ENCODE results near the gene CPXM2.
A peak's percentile ranks its signal among the peaks of the same experiment; 100 is the strongest.
"Not testable (repeated sequence)": the region's sequence is repeated elsewhere in the genome, so short reads cannot be mapped to it uniquely, and the experiment has no call there.

Gene CPXM2

DNA sequence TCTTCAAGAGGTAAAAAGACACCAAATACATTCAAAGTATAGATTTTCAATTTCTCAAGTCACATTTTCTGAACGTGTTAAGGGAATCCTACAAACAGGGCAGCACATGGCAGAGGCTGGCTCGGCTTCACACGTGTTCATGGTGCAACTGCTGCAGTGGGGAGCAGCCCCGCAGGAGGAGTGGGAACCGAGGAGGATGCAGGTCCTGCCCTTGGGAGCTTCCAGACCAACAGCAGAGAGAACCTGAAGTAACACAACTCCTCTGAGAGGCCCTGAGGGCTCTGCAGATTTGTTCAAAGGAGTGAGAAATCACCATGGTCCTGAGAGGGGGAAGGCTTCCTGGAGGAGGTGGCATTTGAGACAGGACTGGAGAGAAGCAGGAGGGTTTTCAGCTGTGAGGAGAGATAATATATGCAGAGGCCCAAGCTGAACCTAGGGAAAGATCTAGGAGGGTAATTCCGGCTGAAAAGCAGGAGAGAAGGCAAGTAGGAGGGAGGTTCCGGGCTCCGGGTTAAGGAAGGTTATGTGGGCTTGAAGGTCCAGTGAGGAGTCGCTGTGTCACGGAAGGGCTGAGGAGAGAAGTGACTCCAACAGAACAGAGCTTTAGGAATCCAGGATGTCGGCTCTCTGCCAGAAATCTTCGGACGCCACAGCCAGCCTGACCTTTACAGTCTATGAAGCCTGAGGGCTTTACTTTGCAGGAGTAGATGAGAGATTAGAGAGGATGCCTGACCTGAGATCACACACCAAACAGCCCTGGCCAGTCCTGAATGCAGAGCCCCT, 148.0 kb downstream of the CPXM2 start:
- peak; percentile 35 for DNase-seq (ENCODE audit: low spot score)

DNA sequence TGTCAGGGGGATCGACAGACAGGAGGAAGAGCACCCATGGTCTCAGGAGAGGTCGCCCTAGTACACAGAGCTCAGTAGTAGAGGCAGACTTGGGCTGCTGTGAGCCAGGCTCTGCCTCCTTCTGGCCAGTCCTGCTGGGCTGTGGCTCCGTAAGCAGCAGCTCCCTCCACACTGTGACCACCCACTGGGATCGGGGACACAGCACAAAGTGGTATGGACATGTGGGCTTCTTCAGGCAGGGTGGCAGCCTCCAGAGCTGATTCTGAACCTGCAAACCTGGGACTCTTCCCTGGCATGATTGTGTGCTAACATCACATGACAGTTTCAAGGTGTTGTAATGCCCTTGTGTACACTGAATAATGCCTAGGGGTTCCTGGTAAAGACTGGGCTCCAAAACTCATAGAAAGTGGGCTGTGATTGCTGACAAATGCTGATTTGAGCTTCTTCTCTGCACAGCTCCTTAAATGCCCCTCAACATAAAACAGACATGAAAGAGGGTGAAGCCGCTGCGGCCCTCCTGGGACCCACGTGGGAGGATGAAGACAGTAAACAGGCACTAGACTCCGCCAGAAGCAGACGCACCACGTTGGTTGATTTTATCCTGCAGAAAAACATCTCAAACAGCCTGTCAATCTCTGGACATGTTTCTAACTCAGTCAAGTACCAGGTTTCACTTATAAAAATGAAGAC, 148.7 kb downstream of the CPXM2 start:
- peak; percentile 38 for DNase-seq (ENCODE audit: low spot score)

DNA sequence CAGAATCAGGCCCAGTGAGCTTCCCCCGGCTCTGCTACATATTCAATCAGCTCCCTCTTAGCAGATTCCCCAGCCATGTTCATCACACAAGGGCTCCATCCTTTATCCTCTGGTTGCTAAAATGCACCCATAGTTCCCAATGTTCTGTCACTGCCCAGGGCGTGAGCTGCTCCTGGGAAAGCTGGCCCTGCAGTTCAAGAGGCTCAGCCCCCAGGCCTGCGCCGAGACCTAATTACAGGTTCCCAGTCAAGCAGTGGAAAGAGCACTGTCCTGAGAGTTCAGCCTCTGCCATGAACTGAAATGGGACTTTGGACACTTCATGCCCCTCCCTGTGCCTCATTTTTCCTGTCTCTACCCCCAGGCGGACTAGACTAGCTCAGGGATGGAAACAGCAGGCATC, 149.9 kb downstream of the CPXM2 start:
- DNase-seq (ENCODE audit: low spot score) = peak; percentile 34

DNA sequence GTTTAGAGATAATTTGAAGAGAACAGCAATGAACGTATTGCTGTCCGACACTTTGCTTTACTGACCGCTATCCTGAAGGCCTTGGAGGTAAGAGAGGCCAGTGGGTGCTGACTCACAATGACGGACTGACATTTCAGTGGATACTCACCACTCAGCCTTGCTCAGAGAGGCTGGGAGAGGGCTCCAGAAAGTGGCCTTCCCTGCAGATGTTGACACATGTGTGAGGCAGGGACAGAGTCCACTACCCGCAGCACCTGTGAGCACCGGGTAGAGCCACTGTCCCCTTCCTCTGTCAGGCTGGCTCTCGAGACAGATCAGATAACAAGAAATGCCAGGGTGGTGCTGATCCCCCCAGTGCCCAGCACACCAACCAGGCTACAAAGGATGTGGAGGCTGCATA, 150.5 kb downstream of the CPXM2 start:
- DNase-seq (ENCODE audit: low spot score) = peak; percentile 35

DNA sequence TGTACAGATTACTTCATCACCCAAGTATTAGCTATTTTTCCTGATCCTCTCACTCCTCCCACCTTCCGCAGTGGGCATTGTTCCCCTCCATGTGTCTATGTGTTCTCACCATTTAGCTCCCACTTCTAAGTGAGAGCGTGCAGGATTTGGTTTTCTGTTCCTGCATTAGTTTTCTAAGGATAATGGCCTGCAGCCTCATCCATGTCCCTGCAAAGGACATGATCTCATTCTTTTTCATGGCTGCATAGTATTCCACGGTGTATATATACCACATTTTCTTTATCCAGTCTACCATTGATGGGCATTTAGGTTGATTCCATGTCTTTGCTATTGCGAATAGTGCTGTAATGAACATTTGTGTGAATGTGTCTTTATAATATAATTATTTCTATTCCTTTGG, 154.7 kb downstream of the CPXM2 start:
- DNase-seq (ENCODE audit: low spot score) = not testable (repeated sequence)

DNA sequence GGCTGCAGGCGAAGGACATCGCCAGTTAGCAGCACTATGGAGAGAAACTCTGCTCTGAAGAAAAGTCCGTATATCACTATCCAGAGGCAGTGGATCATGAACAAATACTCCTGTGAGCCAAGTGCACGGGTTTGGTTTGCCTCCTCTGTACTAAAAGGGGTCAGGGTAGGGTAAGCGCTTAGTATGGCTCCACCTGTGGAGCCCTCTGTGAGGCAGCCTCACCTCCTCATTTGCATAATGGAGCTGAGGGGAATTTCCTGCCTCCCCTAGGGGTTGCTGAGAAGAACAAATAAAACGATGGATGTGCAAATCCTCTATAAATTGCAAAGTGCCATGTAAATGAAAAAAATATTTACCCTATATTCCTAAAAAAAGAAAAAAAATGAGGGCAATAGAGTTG, 162.1 kb downstream of the CPXM2 start:
- no peak for DNase-seq (ENCODE audit: low spot score)

DNA sequence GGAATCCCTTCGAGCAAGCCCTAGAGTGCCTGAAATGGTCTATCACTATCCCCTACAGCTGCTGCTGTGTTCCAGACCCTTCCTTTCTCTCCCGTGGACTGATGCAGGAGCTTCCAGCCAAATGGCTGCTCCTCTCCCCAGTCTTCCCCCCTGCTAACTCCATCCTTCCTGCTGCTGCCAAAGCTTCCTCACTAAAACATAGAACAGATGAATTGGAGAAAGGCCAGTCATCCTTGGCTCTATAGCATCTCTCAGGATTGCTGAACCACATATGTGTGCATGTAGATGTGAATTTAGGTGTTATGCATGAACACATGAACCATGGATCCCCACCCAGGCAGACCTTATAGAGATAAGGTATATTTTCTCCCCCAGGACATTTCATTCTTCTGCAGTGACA, 164.8 kb downstream of the CPXM2 start:
- no peak for DNase-seq (ENCODE audit: low spot score)

DNA sequence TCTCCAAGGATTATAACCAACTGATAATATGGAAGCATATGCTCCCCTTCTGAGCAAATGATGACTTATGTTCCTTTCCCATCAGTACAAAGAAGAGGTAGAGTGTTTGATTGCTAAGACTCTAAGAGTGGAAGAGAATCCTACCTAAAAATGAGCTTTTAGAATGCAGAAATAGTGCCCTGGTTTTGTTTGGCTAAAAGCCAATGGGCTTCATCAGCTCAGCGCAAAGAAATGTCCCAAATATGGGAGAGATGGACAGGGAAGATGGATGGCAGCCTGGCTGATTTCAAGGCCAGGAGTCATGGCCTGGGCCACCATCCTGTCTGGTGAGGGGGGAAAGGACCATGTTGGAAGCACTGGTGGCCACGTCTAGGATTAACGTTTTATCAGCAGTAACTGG, 165.2 kb downstream of the CPXM2 start:
- no peak for DNase-seq (ENCODE audit: low spot score)

DNA sequence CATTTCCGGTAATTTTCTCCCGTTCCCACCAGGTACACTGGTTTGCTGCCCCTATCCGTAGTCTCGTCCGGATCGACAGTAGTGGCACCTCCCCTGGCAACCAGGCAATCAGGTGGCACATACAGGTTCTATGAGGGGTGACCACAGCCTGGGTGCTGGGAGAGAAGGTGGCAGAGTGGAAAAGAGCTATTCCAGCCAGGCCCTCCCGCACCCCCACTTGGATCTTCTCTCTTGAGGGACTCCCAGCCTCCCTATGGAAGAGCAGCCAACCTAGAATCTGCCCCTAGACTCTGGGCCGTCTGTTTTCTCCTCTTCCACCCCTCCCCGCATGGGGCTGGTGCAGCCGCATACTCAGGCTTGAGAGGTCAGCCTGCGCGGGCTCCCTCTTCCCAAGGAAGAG, 166.9 kb downstream of the CPXM2 start:
- DNase-seq (ENCODE audit: low spot score) = peak; percentile 17

DNA sequence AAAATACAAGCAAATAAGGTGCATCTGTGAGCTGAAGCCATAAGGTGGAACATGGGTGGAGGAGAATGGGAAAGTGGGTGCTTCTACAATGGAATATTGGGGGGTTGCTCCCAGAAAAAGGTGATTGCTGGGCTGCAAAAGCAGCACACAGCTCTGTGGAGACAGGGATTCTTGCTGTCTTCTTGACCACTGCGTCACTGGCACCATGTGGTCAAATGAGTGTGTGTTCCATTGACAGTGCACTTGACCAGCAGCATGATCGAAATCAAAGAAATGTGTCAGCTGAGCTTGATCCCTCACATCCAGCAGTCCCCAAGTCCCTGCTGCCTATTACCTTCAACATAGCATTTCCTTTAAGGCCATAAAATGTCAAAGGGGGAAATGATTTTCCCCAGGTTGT, 169.3 kb downstream of the CPXM2 start:
- DNase-seq (ENCODE audit: low spot score) = peak; percentile 15

DNA sequence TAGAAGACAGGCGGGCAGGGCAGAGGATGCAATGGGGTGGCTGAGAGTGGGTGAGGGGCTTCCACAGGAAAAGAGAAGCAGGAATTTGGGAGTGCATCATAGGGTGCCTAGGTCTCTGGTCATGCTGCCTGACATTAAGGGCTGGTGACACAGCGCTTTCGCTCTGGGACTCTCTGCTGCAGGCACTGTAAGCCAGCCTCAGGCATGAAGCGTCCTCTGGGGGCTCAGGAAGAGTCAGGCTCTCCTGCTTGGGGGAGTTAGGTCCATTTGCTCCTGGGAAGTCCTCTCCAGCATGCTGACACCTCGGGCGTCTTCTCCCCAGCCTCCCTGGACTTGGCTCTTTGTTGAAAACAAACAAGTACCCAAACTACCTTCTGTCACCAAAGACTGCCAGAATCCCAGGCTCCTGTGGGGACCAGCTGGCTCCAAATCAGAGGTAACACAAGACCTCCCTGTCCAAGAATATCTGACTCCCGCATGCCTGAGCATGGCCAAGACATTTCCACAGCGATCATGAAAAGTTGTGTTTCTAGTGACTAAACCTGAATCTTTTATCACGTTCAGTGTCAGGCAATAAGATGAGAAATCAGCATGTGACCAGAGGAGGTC, 170.1 kb downstream of the CPXM2 start:
- peak; percentile 34 for DNase-seq (ENCODE audit: low spot score)

DNA sequence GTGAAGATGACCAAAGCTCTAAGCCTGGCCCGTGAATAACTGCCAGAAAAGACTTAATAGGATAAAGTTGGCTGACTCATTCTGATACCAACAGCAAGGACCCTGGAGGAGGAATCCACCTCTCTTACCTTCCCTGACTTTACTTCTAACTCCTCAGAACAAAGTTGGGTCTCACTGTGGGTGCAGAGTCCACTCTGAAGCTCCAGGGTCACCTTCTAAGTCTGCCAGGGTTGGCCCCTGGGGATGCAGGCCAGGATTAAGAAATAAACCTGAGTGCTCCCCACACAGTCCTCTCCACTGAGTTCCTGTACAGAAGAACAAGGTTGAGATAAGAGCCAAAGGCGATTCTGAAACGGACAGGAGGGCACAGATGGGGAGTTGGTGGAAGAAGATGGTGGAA, 171.1 kb downstream of the CPXM2 start:
- DNase-seq (ENCODE audit: low spot score) = peak; percentile 1

DNA sequence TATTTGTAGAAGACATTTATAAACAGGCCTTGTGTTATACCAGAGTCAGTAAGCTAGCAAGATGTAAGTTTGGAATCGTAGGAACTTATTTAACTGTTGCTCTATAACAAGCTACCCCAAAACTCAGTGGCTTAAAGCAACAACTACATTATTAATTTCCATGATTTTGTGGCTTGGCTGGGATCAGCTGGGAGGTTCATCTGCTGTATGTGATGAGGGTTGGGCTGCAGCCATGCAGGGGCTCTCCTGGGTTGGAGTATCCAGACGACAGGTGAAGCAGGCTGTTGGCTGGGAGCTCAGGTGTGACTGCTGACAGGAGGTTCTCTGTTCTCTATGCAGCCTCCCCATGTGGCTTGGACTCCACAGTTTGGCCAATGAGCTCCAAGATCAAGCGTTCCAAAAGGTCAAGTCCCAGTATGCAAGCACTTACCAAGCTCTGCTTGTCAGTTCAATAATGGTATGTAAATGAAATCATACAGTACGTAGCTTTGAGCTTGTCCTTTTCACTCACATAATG, 173.0 kb downstream of the CPXM2 start:
- peak; percentile 11 for DNase-seq (ENCODE audit: low spot score)

DNA sequence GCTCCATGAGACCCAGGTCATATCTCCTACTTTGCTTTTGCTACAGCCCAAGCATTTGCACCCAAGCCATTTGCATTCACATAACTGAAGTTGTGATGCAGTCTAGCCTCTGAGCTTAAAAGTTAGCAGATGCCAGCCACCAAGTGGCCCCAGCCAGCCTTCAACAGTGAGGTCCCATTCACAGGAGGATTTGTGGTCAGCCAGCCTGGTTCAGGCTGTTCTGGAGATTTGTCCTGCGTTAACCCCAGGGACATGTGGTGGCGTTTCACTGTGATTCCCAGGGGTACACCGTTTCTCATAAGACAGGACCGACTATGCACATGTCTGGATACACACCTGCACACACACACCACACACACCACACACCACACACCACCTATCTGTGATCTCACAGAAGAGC, 174.3 kb downstream of the CPXM2 start:
- peak; percentile 18 for DNase-seq (ENCODE audit: low spot score)

DNA sequence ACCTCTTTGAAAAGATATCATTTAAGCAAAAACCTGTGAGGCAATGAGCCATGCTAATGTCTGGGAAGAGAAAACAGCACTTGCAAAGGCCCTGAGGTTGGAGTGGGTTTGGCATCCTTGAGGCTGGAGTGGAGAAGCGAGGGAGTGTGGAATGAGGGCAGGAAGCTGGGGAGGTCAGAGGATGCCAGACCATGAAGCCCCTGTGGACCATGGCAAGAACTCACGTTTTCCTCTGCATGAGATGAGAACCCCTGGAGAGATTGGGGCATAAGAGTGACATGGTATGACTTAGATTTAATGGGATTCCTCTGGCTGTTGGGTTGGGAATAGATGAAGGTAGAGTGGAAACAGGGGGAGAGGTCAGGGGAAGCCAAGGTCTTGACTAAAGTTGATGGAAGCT, 176.1 kb downstream of the CPXM2 start:
- DNase-seq (ENCODE audit: low spot score) = peak; percentile 31

DNA sequence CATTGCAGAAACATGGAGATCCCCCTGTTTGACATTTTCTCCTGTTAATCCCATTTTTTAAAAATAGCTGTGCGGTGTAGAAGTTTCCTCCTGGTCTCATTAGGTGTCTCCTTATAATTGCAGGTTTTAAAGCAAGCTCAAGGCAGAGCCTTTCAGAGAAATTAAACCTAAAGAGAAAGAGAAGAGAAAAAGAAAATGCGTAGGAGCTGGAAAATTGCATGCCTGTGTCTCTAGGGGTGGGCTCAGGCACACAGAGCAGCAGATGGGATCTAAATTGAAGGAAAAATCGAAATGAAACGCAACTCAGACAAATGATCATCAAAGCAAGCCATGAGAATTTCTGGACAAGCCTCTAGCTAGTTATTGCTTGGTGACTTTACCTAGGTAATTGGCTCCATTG, 185.4 kb downstream of the CPXM2 start:
- DNase-seq (ENCODE audit: low spot score) = no peak

DNA sequence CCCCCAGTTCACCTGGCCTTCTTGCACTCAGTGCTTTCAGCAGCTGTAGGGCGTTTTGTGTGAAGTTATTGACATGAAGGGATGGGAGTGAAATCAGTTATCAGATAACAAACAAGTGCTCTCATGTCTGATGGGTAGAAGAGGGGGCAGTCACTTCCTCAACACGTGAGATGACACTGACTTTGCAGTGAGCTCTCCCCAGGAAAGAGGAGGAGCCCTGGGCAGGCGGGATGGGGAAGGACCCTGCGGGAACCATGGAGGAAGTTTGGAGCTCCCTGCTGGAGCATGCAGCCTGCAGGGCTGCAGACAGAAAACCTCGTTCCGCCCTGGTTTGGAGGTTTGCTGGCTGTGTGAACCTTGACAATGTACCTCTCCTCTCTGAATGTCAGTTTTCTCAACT, 186.8 kb downstream of the CPXM2 start:
- no peak for DNase-seq (ENCODE audit: low spot score)

DNA sequence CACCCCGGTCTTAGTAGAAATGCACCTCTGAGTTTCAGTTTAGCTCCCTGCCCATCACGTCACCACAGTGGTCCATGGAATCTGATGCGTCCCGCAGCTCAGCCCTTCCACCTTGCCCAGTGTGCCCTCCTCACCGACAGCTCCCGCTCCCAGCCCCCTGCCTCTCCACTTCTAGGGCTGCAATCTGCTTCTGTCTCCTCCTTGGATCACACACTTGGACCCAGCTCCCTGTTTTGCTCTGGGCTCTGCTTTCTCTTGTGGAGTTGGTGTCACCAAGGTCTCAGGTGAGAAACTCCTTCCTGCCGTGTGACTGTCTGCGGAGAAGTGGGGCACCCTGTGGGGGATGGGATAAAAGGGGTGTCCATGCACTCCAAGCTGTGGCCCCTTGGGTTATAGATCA, 187.5 kb downstream of the CPXM2 start:
- no peak for DNase-seq (ENCODE audit: low spot score)

DNA sequence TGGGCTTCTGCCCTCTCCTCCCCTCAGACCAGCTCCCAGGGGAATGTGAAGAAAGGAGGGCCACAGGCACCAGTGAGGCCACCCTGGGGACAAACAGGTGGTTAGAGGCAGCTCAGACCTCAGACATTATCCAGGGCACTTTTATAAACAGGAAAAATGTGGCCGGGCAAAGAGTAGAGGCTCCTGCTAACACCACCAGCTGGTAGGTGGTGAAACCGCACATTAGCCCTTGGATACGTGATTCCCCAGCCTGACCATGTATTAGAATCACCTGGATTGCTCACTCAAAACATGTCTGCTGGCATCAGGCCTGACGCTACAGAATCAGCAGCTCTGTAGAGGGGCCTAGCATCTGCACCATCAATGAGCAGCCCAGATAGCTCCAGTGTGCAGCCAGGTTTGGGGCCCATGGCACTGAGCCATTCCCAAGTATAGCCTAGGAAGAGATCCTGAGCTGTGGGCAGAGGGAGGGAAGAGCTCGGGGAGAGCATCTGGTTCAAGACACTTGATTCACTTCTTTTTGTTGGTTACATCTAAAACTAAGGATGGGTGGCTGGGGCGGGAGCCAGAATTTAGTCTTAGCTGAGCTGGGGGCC, 188.3 kb downstream of the CPXM2 start:
- DNase-seq (ENCODE audit: low spot score) = no peak
